ENCODE measurements around the gene MYH14. TPM values are rescaled to one million over a fixed set of nuclear protein-coding genes. Genes with fewer than 3 reads are reported as not detected.

The MYH14 gene
- polyA plus RNA-seq, 1 experiment = not detected

DNA sequence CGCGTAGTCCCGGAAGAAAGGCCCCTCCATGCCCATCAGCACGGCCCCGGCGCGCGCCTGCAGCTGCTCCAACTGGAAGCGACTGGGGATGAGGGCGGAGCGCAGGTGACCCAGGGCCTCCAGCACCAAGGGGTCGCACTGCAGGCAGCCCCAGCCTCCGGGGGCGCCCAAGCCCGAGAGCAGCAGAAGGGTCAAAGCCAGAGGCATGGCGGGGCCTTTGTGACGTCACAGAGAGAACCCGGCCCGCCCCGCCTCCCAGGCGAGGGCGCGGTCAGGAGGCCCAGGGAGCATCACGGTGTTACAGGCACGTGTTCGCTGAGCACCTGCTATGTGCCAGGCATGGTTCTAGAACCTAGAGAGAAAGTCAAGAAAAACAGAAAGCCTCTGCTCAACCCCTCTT lies 40.4 kb upstream of the MYH14 start, which contains the start of gene IZUMO2:
IZUMO2 (minus strand) TSS at position 294 of the 400 bp plus-strand sequence; CDS start at position 207, 87 bp downstream.
- no peak for DNase-seq (ENCODE audit: low read depth)
- Histone ChIP-seq H3K27me3 (ENCODE audit: control insufficient read depth, insufficient read depth, low read length) (no peaks in the 10 kb centered on the region), H3K36me3 (ENCODE audit: control insufficient read depth, insufficient read depth, low read length) (no peaks in the 10 kb centered on the region), H3K4me3 (ENCODE audit: low read depth, low read length) (no peak within 1 kb of the TSS)
- CTCF ChIA-PET = no interaction called here
- TF ChIP-seq, protein P1, sequence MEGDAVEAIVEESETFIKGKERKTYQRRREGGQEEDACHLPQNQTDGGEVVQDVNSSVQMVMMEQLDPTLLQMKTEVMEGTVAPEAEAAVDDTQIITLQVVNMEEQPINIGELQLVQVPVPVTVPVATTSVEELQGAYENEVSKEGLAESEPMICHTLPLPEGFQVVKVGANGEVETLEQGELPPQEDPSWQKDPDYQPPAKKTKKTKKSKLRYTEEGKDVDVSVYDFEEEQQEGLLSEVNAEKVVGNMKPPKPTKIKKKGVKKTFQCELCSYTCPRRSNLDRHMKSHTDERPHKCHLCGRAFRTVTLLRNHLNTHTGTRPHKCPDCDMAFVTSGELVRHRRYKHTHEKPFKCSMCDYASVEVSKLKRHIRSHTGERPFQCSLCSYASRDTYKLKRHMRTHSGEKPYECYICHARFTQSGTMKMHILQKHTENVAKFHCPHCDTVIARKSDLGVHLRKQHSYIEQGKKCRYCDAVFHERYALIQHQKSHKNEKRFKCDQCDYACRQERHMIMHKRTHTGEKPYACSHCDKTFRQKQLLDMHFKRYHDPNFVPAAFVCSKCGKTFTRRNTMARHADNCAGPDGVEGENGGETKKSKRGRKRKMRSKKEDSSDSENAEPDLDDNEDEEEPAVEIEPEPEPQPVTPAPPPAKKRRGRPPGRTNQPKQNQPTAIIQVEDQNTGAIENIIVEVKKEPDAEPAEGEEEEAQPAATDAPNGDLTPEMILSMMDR (IDR thresholded peaks at IDR 0.05; ENCODE audit: insufficient read depth, low read depth, low read length) = no peak
- POLR2A ChIA-PET = no interaction called here

DNA sequence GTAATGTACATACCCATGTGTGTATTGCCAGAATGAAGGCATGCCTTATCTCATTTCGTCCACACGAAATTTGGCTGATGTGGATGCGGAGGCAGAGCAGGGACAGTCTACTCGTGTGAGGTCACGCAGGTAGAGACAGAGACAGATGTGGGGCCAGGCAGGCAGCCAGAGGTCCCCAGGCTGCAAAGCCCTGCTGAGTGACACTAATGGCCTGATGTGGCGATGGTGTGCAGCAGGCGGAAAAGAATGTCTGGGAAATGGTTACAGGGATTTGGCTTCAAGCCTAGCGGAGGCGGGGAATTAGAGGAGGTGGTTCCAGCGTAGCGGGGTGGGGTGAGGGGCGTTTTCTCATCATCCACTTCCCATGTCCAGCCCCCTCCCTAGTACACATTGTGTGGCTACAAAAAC lies 36.1 kb upstream of the MYH14 start:
- TF ChIP-seq, protein P1 (IDR thresholded peaks at IDR 0.05; ENCODE audit: insufficient read depth, low read depth, low read length) = no peak
- ChIA-PET CTCF (no interaction called here), POLR2A (no interaction called here)
- Histone ChIP-seq H3K4me3 (ENCODE audit: low read depth, low read length) (no peak overlapping the region), H3K27me3 (ENCODE audit: control insufficient read depth, insufficient read depth, low read length) (no peaks in the 10 kb centered on the region), H3K36me3 (ENCODE audit: control insufficient read depth, insufficient read depth, low read length) (no peaks in the 10 kb centered on the region)
- no peak for DNase-seq (ENCODE audit: low read depth)

DNA sequence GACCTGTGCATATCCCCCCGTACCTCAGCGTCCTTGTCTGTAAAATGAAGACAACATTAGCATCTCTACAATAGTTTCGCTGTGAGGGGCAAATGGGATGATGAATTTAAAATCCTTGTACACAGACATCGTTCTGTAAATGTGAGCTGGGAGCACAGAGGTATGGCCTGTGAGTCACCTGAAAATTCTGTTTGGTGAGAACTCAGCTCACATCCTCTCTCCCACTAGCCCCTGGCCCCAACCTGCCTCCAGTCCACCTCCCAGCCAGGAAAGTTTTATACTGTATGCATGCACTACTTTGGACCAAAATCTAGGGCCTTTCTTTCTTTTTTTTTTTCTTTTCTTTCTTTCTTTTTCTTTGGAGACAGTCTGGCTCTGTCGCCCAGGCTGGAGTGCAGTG lies 31.7 kb upstream of the MYH14 start:
- ChIA-PET POLR2A (no interaction called here), CTCF (interaction anchor here (0.6 kb wide), 1 partner anchor 8 kb away, joined by 3 read pairs; no protein-coding TSS in a partner anchor)
- no peaks in the 10 kb centered on the region for H3K36me3 ChIP-seq (ENCODE audit: control insufficient read depth, insufficient read depth, low read length)
- H3K27me3 ChIP-seq (ENCODE audit: control insufficient read depth, insufficient read depth, low read length) = no peaks in the 10 kb centered on the region
- no peak overlapping the region for H3K4me3 ChIP-seq (ENCODE audit: low read depth, low read length)
- TF ChIP-seq, protein P1 (IDR thresholded peaks at IDR 0.05; ENCODE audit: insufficient read depth, low read depth, low read length) = no peak
- no peak for DNase-seq (ENCODE audit: low read depth)

DNA sequence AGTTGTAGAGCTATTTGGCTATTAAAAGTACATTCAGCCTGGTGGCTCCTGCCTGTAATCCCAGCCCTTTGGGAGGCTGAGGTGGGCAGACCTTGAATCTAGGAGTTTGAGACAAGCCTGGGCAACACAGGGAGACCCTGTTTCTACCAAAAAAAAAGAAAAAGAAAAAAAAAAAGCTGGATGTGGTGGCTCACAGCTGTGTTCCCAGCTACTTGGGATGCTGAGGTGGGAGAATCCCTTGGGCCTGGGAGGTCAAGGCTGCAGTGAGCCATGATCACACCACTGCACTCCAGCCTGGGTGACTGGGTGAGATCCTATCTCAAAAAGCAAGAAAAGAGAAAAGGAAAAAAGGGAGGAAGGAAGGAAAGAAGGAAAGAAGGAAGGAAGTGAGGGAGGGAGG lies 30.7 kb upstream of the MYH14 start:
- no peak overlapping the region for H3K4me3 ChIP-seq (ENCODE audit: low read depth, low read length)
- POLR2A ChIA-PET = no interaction called here
- no peak for DNase-seq (ENCODE audit: low read depth)
- CTCF ChIA-PET = no interaction called here
- TF ChIP-seq, protein P1 (IDR thresholded peaks at IDR 0.05; ENCODE audit: insufficient read depth, low read depth, low read length) = no peak
- no peaks in the 10 kb centered on the region for H3K36me3 ChIP-seq (ENCODE audit: control insufficient read depth, insufficient read depth, low read length)
- H3K27me3 ChIP-seq (ENCODE audit: control insufficient read depth, insufficient read depth, low read length) = no peaks in the 10 kb centered on the region

DNA sequence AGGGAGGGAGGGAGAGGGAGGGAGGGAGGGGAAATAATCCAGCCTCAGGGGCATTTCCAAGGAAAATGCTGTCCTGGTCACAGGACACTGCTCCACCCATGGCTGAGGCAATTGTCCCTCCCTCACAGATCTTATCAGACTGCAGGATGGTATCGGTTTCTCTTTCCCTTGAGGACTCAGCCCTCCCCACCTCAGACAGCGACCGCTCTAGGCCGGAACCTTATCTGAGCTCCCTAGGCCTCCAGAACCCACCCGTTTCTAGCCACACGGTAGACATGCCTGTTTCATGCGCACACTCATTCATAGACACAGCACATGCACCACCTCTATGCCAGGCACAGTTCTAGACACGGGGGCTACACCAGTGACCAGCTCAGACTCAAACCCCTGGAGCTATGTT lies 30.3 kb upstream of the MYH14 start:
- no peaks in the 10 kb centered on the region for H3K27me3 ChIP-seq (ENCODE audit: control insufficient read depth, insufficient read depth, low read length)
- H3K36me3 ChIP-seq (ENCODE audit: control insufficient read depth, insufficient read depth, low read length) = no peaks in the 10 kb centered on the region
- no peak for DNase-seq (ENCODE audit: low read depth)
- TF ChIP-seq, protein P1 (IDR thresholded peaks at IDR 0.05; ENCODE audit: insufficient read depth, low read depth, low read length) = no peak
- ChIA-PET CTCF (no interaction called here), POLR2A (no interaction called here)
- no peak overlapping the region for H3K4me3 ChIP-seq (ENCODE audit: low read depth, low read length)

Data from BJ (cell line).